T-cell (primary cell): ENCODE results near the gene GGT6. TPM values are rescaled to one million over a fixed set of nuclear protein-coding genes. Genes with fewer than 3 reads are reported as not detected.

Experiments
- ATAC-seq, 4 experiments: fragments of 200-7000 bp in 3 of 4; fragments of 150-1000 bp in 1 of 4; cut with Tn5 transposase; replicated peaks in 1 of 4; 1 replicate in 3 of 4; 2 replicates in 1 of 4; pipeline ENCODE4 v1.10.0; 2021; ENCODE audit warnings: moderate library complexity in 3 of 4, mild to moderate bottlenecking in 2 of 4, moderate number of reproducible peaks in 1 of 4
- CTCF ChIA-PET, 2 donors: fragments of 300-600 bp; sonication (Branson Sonifier 250); formaldehyde crosslinking; loops; one replicate each; lab custom pipeline; 2022; ENCODE audit warnings: antibody characterized with exemption in 2 of 2; lab: Charles Lee
- POLR2A ChIA-PET, 2 donors: fragments of 300-600 bp; sonication (Branson Sonifier 250); formaldehyde crosslinking; loops; one replicate each; lab custom pipeline; 2022; ENCODE audit warnings: antibody characterized with exemption in 2 of 2; lab: Charles Lee
- DNase-seq, 35 experiments: peaks; one replicate each; pipeline versions ENCODE4 v3.0.0 to v3.0.0-alpha.2; 2013 to 2023
- H3K27ac ChIP-seq: one replicate; pipeline ENCODE4 v1.5.1; 2013; ENCODE audit warnings: low read length
- H3K27me3 ChIP-seq, 2 experiments: replicated peaks in 1 of 2; 1 replicate in 1 of 2; 2 replicates in 1 of 2; pipeline versions ENCODE4 v1.6.1 to v1.7.0; 2013; ENCODE audit warnings: low read length in 1 of 2, mixed read lengths in 1 of 2; ENCODE audit not compliant: control insufficient read depth in 2 of 2, insufficient read depth in 2 of 2; ENCODE audit errors: extremely low read depth in 1 of 2
- H3K36me3 ChIP-seq, 2 donors: 1 replicate in 1 of 2; 2 replicates in 1 of 2; pipeline versions ENCODE4 v1.6.1 to v1.7.0; 2013; ENCODE audit warnings: low read length in 1 of 2; ENCODE audit not compliant: control insufficient read depth in 2 of 2, insufficient read depth in 1 of 2; ENCODE audit errors: extremely low read depth in 1 of 2
- H3K4me1 ChIP-seq, 2 experiments: 1 replicate in 1 of 2; 2 replicates in 1 of 2; pipeline versions ENCODE4 v1.6.1 to v1.7.0; 2013; ENCODE audit warnings: low read length in 2 of 2, mixed read lengths in 1 of 2; ENCODE audit not compliant: insufficient read depth in 2 of 2, control insufficient read depth in 1 of 2; ENCODE audit errors: extremely low read depth in 1 of 2
- H3K4me3 ChIP-seq, 2 donors: 1 replicate in 1 of 2; 2 replicates in 1 of 2; pipeline versions ENCODE4 v1.5.1 to v1.7.0; 2013; ENCODE audit warnings: mild to moderate bottlenecking in 2 of 2, low read length in 1 of 2, moderate library complexity in 1 of 2; ENCODE audit not compliant: control insufficient read depth in 1 of 2; ENCODE audit errors: extremely low read depth in 1 of 2
- H3K9me3 ChIP-seq: 2 replicates; pipeline ENCODE4 v1.7.0; 2013
- H3K27ac Mint-ChIP-seq, 2 donors: one replicate each; pipeline ENCODE4 v1.8.0; 2020 to 2021; ENCODE audit warnings: mild to moderate bottlenecking in 2 of 2, mixed read lengths in 2 of 2
- H3K27me3 Mint-ChIP-seq, 2 donors: one replicate each; pipeline ENCODE4 v1.8.0; 2021 to 2022; ENCODE audit warnings: mixed read lengths in 2 of 2
- H3K36me3 Mint-ChIP-seq: one replicate; pipeline ENCODE4 v1.8.0; 2021; ENCODE audit warnings: mixed read lengths
- H3K4me1 Mint-ChIP-seq, 3 donors: one replicate each; pipeline ENCODE4 v1.8.0; 2020 to 2022; ENCODE audit warnings: mixed read lengths in 3 of 3, mild to moderate bottlenecking in 1 of 3
- H3K4me3 Mint-ChIP-seq, 3 donors: one replicate each; pipeline ENCODE4 v1.8.0; 2020 to 2022; ENCODE audit warnings: mild to moderate bottlenecking in 3 of 3, mixed read lengths in 3 of 3, moderate library complexity in 3 of 3
- H3K9me3 Mint-ChIP-seq, 3 donors: one replicate each; pipeline ENCODE4 v1.8.0; 2020 to 2022; ENCODE audit warnings: mixed read lengths in 3 of 3
- WGBS: methylation state at CpG from one replicate; pipeline ENCODE4 v1.1.5; 2013; ENCODE audit warnings: missing lambda C conversion rate; ENCODE audit not compliant: insufficient coverage; 5-methylcytosine and 5-hydroxymethylcytosine counted together
- total RNA-seq, 35 experiments: library from RNA in 6 of 35; stranded (reverse) in 6 of 35; fragments of 120-200 nt in 1 of 35; gene quantifications; one replicate each; pipeline versions ENCODE4 v1.2.1 to v1.2.4 and lab custom pipeline; 2013 to 2026

The GGT6 gene
- total RNA-seq, 5 donors from 2014 or later (not counting 1 experiment from before 2014, with no cell fraction given) = not detected

DNA sequence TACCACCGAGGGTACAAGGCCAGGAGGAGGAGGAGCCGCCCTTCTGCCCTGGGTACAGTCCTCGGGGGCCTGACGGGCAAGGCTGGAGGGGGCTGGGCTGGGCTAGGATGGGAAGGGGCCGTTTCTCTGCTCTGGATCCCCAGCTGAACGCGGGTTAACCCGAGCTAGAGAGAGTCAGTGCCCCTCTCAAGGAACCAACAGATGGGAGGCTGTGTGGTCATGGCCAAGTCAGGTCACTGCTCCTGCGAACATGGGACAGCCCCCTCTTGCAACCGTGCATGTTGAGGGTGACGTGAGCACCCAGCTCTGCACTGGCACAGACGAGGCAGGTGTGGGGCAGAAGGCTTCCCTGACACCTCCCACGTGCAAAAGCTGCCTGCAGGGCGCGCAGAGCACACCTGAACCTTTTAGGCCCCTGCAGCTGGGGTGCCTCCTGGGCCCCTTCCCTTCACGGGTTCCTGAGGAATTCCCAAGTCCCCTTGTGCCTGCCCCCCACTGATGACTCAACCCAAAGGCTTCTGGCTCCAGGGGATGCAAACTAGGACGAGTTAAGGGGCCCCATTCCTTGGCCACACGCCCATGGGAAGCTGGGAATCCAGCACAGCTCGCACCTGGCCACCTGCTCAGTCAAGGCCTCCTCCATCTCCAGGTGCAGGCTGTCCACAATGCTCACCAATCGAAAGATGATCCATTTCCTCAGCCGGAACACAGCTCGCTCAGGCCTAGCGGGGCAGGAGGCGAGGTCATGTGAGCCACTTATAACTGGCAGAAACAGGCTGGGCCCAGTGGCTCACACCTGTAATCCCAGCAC is 11.5 kb downstream of the GGT6 start:
- DNase-seq (no peak), ATAC-seq (no peak)
- peaks cover 0 to 5% (median 5%) of the 10 kb centered on the region in 3 donors for H3K4me1 Mint-ChIP-seq
- no peak overlapping the region for H3K27ac Mint-ChIP-seq
- H3K4me3 ChIP-seq = no peak overlapping the region
- H3K27ac ChIP-seq = no peak overlapping the region
- H3K36me3 Mint-ChIP-seq = peaks cover 28% of the 10 kb centered on the region
- 91% methylated on average over 19 of the region's 24 CpGs for WGBS
- H3K4me1 ChIP-seq = peaks cover 2 to 5% of the 10 kb centered on the region in 2 experiments
- ChIA-PET POLR2A (no interaction called here), CTCF (no interaction called here)
- no peaks in the 10 kb centered on the region for H3K27me3 ChIP-seq
- peaks cover 38 to 90% of the 10 kb centered on the region in 2 donors for H3K36me3 ChIP-seq
- H3K27me3 Mint-ChIP-seq = no peaks in the 10 kb centered on the region
- no peaks in the 10 kb centered on the region for H3K9me3 Mint-ChIP-seq
- no peak overlapping the region for H3K4me3 Mint-ChIP-seq
- no peaks in the 10 kb centered on the region for H3K9me3 ChIP-seq

DNA sequence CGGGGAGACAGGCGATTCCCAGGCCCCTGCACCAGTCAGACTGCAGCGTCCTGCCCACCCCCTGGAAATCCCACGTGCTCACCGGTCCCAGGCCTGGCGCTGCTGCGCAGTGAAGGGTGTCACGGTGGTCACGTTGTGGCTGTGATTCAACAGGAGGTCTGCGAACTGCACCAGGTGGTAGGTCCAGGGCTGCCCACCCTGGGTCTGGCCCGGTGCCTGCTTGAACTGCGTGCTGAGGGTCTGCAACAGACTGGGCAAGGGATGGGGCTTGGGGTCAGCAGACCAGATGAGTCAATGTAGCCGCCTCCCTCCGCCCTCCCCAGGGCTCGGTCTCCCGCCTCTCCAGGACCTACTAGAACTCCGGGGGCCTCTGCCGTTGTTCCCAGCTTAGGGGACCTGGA is 12.3 kb downstream of the GGT6 start:
- no peak overlapping the region for H3K4me3 ChIP-seq
- CTCF ChIA-PET = no interaction called here
- no peak for ATAC-seq
- Mint-ChIP-seq H3K27me3 (no peaks in the 10 kb centered on the region), H3K36me3 (peaks cover 26% of the 10 kb centered on the region), H3K4me3 (no peak overlapping the region), H3K27ac (no peak overlapping the region), H3K9me3 (no peaks in the 10 kb centered on the region), H3K4me1 (no peaks in the 10 kb centered on the region)
- peaks cover 39 to 91% of the 10 kb centered on the region in 2 donors for H3K36me3 ChIP-seq
- H3K4me1 ChIP-seq = no peaks in the 10 kb centered on the region
- POLR2A ChIA-PET = no interaction called here
- no peaks in the 10 kb centered on the region for H3K9me3 ChIP-seq
- H3K27ac ChIP-seq = no peak overlapping the region
- H3K27me3 ChIP-seq = no peaks in the 10 kb centered on the region
- DNase-seq = no peak
- 96% methylated on average over 16 of the region's 18 CpGs for WGBS

GRCh38 chr17:4547118-4547906 is 13.1 kb downstream of the GGT6 start:
- no peak overlapping the region for H3K27ac ChIP-seq
- DNase-seq = no peak
- 96% methylated on average over 13 of the region's 17 CpGs for WGBS
- Mint-ChIP-seq H3K36me3 (peaks cover 28% of the 10 kb centered on the region), H3K9me3 (no peaks in the 10 kb centered on the region), H3K4me3 (no peak overlapping the region), H3K27me3 (no peaks in the 10 kb centered on the region), H3K27ac (no peak overlapping the region), H3K4me1 (no peaks in the 10 kb centered on the region)
- ChIA-PET POLR2A (no interaction called here), CTCF (no interaction called here)
- no peaks in the 10 kb centered on the region for H3K9me3 ChIP-seq
- H3K4me1 ChIP-seq = no peaks in the 10 kb centered on the region
- H3K27me3 ChIP-seq = no peaks in the 10 kb centered on the region
- no peak overlapping the region for H3K4me3 ChIP-seq
- ATAC-seq = no peak
- H3K36me3 ChIP-seq = peaks cover 40 to 93% of the 10 kb centered on the region in 2 donors

- ATAC-seq (no peak), DNase-seq (no peak)
- Histone ChIP-seq H3K36me3 (peaks cover 39 to 92% of the 10 kb centered on the region in 2 donors), H3K4me1 (no peaks in the 10 kb centered on the region), H3K27ac (no peak overlapping the region), H3K4me3 (no peak overlapping the region), H3K27me3 (no peaks in the 10 kb centered on the region), H3K9me3 (no peaks in the 10 kb centered on the region)
- Mint-ChIP-seq H3K4me3 (no peak overlapping the region), H3K4me1 (no peaks in the 10 kb centered on the region), H3K27ac (no peak overlapping the region), H3K27me3 (no peaks in the 10 kb centered on the region), H3K9me3 (no peaks in the 10 kb centered on the region), H3K36me3 (peaks cover 25% of the 10 kb centered on the region)
- 95% methylated on average over 15 of the region's 32 CpGs for WGBS
- ChIA-PET POLR2A (no interaction called here), CTCF (no interaction called here)
Measured at GRCh38 chr17:4545217-4545951, 15.0 kb downstream of the GGT6 start.

GRCh38 chr17:4544951-4545216 is 15.5 kb downstream of the GGT6 start:
- no peaks in the 10 kb centered on the region for H3K4me1 Mint-ChIP-seq
- no peak overlapping the region for H3K27ac ChIP-seq
- H3K36me3 ChIP-seq = peaks cover 38 to 92% of the 10 kb centered on the region in 2 donors
- ChIA-PET CTCF (no interaction called here), POLR2A (no interaction called here)
- no peaks in the 10 kb centered on the region for H3K4me1 ChIP-seq
- no peaks in the 10 kb centered on the region for H3K27me3 ChIP-seq
- no peaks in the 10 kb centered on the region for H3K27me3 Mint-ChIP-seq
- H3K4me3 ChIP-seq = no peak overlapping the region
- peaks cover 20% of the 10 kb centered on the region for H3K36me3 Mint-ChIP-seq
- H3K9me3 Mint-ChIP-seq = no peaks in the 10 kb centered on the region
- no peak overlapping the region for H3K4me3 Mint-ChIP-seq
- no peak for DNase-seq
- WGBS = 98% methylated on average over 6 of the region's 18 CpGs
- no peaks in the 10 kb centered on the region for H3K9me3 ChIP-seq
- no peak for ATAC-seq
- no peak overlapping the region for H3K27ac Mint-ChIP-seq

DNA sequence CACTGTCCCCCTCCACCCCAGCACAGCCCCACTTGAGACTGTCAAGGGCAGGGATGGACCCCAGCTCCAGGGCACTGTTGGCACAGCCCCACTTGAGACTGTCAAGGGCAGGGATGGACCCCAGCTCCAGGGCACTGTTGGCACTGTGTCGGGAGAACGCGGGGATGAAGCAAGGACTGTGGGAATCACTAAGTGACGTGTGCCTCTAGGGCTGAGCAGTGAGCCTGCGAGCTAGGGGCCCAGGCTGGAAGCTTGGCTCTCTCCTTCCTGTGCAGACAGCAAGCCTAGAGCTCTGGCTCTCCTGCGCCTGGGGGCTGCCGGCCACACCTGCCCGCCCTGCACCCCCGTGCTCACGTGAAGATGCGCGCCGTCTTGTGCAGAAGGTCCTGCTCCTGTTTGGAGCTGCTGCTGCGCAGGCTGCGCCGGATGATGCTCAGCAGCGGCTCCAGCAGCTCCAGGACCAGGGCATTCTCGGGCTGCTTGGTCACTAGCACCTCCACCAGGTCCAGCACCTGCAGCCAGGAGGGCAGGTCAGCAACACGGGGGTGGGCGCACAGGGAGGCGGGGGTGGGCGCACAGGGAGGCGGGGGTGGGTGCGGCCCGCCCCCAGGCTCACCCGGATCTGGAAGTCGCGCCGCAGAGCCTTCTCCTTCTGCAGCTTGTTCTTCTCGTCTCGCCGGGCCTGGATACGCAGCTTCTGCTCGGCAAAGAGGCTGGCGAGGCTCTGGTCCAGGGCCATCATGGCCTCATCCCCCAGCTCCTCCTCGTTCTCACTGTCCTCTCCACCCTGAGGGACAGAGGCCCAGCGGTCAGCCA is 16.0 kb downstream of the GGT6 start:
- H3K4me3 Mint-ChIP-seq = no peak overlapping the region
- Histone ChIP-seq H3K27me3 (no peaks in the 10 kb centered on the region), H3K9me3 (no peaks in the 10 kb centered on the region), H3K4me1 (no peaks in the 10 kb centered on the region), H3K36me3 (peaks cover 42 to 89% of the 10 kb centered on the region in 2 donors), H3K27ac (no peak overlapping the region), H3K4me3 (no peak overlapping the region)
- H3K36me3 Mint-ChIP-seq = peaks cover 22% of the 10 kb centered on the region
- DNase-seq = no peak
- H3K27me3 Mint-ChIP-seq = no peaks in the 10 kb centered on the region
- ChIA-PET CTCF (interaction anchor here in 1 of 2 donors (0.6 kb wide), 1 partner anchor 70 kb away, joined by 4 read pairs; no protein-coding TSS in a partner anchor), POLR2A (no interaction called here)
- H3K27ac Mint-ChIP-seq = no peak overlapping the region
- no peaks in the 10 kb centered on the region for H3K4me1 Mint-ChIP-seq
- 95% methylated on average over 30 of the region's 37 CpGs for WGBS
- no peak for ATAC-seq
- no peaks in the 10 kb centered on the region for H3K9me3 Mint-ChIP-seq
